GM19351 (cell line): Measurements from ENCODE around the gene VSX2.

ENCODE experiments used
- ATAC-seq: cut with Tn5 transposase; IDR thresholded peaks from one replicate; pipeline ENCODE4 v1.9.1; 2021; ENCODE audit warnings: mild to moderate bottlenecking, moderate library complexity; ENCODE audit not compliant: unreplicated experiment

Gene VSX2

DNA sequence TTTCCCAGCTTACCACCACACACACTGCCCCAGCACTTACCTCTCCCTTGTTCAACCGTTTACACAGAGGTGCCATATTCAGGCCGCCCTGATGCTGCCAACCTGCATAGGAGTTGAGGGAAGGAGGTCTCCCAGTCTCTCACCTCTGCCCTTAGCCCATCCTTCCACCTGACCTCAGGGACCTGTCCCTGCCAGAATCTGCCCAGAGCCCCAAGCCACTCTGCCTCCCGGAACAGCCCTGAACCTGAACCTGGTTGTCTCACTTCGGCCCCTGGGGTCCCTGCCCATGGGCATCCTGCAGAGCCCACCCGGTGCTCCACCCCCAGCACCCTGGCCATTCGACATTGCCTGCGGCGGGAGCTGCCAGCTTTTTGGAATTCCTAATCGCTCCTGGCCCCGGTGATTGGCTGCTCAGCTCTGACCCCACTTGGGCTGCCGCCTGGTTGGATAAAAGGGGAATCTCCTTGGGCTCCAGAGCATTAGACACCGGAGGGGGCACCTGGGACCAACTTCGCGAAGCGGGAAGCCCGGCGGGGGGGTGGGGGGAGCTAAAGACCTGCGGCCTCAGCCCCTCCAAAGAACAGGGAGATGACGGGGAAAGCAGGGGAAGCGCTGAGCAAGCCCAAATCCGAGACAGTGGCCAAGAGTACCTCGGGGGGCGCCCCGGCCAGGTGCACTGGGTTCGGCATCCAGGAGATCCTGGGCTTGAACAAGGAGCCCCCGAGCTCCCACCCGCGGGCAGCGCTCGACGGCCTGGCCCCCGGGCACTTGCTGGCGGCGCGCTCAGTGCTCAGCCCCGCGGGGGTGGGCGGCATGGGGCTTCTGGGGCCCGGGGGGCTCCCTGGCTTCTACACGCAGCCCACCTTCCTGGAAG, at the start of gene VSX2:
Gene VSX2, plus strand, starts transcription at position 476 of the 874 bp plus-strand sequence. Its CDS starts 113 bp downstream, at position 589.
- ATAC-seq, result no peak

DNA sequence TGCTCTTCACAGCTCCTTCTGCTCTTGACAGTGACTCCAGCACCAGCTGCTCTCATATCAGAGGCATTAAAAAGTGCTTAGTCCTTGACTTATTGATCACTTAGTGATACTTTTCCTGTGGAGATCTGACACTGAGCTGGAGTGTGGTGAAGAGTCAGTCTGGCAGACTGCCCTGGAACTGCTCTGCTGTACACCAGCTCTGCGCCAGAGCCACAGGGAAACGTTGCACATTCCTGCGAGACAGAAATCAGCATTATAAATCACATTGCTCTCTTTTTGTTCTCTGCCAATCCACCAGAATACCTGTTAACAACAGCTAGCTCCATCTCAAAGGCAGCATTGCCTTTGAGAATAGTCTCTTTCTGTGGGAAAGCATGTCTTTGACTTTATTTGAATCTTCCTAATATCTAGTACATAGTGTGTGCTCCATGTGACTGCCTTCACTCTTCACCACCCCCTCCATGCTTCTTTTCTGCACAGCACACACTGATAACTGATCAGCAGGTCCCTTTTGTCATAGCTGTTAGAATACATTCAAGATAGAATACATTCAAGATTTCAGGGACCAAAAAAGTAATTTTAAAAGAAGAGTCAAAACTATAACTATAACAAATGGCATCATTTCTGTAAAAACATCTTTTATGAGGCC, 48.2 kb upstream of the VSX2 start:
- ATAC-seq, result no peak

DNA sequence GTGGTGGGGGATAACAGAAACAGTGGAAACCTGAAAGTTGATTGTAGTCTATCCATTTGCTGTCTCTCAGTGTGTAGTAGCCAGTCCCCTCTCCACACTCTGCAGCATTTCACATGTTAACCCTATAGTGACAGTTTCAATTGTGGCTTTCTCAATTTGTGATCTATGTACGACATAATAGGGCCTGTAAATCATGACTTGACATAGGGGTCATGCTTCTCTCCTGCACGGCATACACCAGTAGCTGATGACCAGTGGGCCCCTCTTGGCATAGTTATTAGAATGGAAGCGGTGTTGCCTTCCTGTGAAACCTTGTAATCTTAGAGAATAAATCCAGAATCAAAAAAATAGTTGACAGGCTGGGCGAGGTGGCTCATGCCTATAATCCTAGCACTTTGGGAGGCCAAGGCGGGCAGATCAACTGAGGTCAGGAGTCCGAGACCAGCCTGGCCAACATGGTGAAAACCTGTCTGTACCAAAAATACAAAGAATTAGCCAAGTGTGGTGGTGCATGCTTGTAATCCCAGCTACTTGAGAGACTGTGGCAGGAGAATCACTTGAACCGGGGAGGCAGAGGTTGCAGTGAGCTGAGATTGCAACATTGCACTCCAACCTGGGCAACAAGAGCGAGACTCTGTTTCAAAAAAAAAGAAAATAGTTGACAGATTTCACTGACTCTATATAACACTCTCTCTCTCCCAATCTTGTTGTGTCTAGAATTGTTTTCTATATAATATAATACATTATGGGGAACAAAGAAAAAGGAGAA, 44.6 kb upstream of the VSX2 start:
- ATAC-seq, result no peak

- ATAC-seq, result no peak
Observed at GRCh38 chr14:74195623-74196022, 43.6 kb upstream of the VSX2 start.

DNA sequence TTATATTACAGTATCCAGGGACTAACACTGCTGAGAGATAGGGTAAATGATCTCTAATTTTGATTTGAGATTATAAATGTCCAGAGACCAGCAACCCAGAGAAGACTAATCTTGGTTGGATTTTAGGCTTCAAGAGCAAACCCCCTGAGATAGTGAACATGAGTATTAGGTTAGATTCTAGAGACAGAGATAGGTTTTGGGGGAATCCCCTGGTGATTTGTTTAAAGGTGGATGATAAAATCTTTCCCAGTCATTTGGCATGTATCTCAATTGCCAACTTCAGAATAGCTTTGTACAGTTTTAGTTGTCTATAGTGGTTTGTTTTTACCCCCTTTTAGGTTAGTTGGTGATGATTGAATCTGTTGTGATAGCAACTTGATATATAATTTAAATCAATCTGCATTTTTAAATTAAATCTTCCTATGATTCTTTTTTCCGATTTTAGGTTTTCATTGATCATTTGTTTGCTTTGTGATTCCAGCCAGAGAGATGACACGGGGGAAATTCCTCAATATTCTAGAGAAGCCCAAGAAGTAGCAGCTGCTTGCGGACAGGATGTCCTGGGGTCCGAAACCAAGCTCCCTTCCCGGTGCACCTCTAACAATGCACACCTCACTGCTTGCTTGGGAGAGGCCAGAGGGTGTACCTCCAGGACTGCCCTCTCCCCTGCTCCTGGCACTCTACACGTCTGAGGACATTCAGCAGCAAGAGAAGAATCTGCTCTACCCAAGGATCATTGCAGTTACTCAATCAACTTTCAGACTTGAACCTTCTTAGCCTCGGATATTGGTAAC, 40.6 kb upstream of the VSX2 start:
- ATAC-seq, result no peak

DNA sequence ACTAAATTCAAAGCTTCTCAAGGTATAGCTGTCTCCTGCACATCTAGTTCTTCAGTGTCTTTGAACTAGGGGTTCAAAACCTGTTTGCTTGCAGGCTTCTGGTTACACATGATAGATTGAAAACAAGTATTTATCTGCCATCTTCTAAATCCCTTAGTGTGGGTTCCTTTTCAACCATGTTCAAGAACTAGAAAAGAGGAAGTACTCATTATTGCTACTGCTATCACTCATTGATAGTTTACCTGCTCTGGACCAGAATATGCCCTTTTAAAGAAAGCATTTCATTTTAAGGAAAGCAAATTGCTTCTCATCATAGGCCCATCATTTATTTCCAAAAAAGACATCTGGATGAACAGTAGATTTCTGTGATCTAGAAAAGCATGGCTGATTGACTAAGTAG, 37.1 kb upstream of the VSX2 start:
- ATAC-seq, result no peak

- ATAC-seq, result no peak
Observed at GRCh38 chr14:74203639-74204038, 35.6 kb upstream of the VSX2 start.

- ATAC-seq, result no peak
Observed at GRCh38 chr14:74204491-74204890, 34.8 kb upstream of the VSX2 start.

- no peak for ATAC-seq
Observed at GRCh38 chr14:74205882-74206281, 33.4 kb upstream of the VSX2 start.

DNA sequence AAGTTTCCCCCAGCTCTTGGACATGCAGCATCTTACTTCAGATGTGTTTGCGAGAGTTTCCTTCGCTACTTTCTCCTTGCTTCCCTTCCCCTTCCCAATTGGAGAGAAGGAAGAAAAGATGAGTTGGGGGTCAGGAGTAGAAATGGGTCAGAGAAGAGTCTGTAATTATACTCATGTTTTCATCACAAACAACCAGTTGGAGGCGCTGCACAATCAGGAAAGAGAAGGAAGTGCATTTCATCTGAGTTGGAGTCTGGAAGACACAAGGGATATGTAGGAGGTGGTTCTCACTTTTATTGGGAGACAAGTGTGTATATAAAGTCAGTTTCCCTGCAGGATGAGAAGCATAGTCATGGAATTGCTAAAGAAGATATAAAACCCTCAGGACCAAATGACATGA, 31.3 kb upstream of the VSX2 start:
- ATAC-seq, result no peak

DNA sequence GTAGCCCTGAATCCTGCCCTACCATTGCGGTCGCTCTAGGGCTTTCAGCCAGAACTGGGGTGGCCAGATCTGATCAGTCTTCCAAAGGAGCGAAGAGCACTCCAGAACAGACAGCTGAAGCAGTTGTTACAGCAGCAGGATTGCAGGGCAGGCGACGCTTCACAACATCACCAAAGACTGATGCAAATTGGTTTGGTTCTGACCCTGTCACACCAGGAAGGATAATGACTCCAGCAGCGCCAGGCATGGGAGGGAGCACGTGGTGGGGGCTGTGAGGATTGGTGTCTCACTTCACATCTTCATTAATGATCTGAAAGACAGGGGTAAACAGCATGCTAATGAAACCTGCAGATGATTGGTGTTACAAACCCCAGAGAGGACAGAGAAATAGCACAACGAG, 30.6 kb upstream of the VSX2 start:
- ATAC-seq, result no peak

DNA sequence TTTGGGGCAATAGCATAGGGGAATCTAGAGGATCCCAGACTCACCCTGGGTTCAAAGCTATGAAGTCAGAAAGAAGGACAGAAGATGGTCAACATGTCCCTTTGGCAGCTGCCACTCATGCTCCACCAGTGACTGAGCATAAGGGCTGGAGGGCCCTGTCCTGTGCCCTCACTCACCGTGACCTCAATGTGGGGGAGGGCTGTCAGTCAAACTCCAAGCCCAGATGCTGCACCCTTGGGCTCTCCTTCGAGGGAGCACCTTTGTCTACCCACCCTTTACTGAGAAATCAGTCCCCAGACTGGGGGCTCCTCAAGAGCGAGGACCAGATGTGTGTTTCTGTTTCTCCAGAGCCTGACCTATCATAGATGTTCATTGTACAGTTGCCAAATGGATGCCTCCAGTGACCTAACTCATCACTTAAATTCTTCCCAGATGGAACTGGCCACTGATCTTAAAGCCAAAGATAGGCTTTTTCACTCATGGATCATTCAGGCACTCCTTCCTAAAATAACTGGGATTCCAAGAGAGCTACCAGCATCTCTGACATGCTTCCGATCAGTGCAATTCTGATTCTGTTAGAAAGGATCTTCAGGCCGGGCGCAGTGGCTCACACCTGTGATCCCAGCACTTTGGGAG, 27.2 kb upstream of the VSX2 start:
- no peak for ATAC-seq

- ATAC-seq, result no peak
Observed at GRCh38 chr14:74213907-74214803, 25.1 kb upstream of the VSX2 start.

GRCh38 chr14:74216671-74217070, 22.6 kb upstream of the VSX2 start:
- ATAC-seq, result no peak

- ATAC-seq, result no peak
Observed at GRCh38 chr14:74217672-74218448, 21.4 kb upstream of the VSX2 start.

DNA sequence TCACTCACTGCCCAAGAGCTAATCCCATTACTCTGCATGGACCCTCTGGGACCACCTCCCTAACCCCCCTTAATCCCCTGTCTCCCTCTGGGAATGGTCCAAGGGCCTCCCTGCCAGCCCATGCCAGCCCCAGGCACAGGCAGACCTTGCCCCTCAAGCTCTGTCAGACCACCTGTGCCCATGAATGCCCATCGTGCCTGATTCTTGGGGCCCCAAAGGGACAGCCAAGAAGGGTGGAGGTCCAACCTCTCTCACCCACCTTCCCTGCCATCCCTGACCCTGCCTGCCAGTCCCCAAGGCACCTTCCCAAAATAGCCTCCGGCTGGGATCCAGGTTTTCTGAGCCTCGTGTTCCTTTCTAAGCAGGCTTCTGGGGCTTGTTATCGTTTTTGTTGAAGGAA, 20.8 kb upstream of the VSX2 start:
- ATAC-seq, result no peak

DNA sequence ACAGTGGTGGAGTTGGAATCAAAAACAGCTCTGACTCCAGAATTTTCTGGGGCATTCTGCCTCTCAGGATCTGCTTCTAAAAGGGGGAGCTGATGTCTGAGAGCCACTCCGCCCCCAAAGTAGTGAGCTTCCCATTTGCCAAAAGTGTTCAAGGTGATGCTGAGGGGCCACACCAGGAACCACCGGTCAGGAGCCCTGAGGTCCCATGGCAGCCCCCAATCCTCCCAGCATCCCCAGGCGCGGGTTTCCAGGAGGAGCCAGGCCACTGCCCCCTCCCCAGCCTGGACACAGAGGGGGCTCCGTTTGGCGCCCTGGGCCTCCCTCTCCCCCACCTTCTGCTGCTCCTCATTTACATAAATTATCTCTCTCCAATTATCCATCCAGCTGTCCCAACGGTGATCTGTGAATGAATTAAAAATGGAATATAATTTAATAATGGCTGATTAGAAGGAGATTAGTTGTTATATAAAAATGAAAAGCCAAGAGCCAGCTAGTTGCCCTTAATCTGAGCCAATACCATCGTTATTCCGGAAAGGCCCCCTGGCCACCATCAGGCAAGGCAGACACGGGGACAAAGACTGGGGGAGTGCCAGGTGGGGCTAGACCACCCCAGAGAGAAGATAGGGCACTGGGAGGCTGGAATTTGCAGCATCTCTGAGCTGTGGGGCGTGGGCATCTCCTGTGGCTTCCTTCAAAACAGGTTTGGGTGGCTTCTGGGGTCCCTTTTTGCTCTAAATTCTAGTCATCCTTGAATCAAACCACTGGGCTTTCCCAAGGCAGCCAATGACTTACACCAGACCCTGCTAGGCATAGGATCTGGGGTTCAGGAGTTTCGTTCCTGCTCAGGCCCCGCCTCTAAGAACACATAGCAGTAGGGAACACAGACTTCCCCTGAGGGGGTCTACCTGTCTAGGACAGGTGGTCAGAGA, 19.7 kb upstream of the VSX2 start:
- ATAC-seq, result no peak

DNA sequence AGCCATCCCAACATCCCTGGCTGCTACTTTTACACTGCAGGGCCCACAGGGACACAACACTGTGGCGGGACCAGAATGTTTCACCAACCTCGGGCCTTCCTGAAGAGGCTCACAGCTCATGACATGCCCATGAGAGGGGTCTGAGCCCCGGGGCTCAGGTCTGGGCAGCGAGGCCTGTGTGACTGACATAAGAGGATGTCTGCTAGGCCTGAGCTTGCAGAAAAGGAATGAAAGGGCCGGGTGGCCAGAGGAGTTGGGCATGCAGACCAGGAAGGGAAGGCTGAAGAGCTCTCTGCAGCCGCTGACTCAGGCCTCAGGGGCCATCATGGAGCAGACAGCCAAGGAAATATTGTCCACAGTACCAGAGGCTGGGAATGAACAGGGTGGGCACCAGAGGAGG, 18.3 kb upstream of the VSX2 start:
- no peak for ATAC-seq
